OCI-LY7 (cell line): Measurements from ENCODE around the gene TMEM190. TPM values are rescaled to one million over a fixed set of nuclear protein-coding genes. Genes with fewer than 3 reads are reported as not detected.

Source experiments
- BruUV-seq: library from RNA; stranded (reverse); fragments of 400-500 nt; replicated peaks from 2 replicates; lab custom pipeline; 2021; lab: Mats Ljungman, UMichigan
- CTCF ChIA-PET: fragments of 300-600 bp; sonication (Branson Sonifier 250); formaldehyde crosslinking; loops from one replicate; lab custom pipeline; 2022; ENCODE audit warnings: antibody characterized with exemption; ENCODE audit not compliant: unreplicated experiment; lab: Charles Lee
- POLR2A ChIA-PET: fragments of 300-600 bp; sonication (Branson Sonifier 250); formaldehyde crosslinking; loops from one replicate; lab custom pipeline; 2022; ENCODE audit warnings: antibody characterized with exemption; lab: Charles Lee
- DNase-seq: peaks from one replicate; pipeline ENCODE4 v3.0.0-alpha.2; 2015; ENCODE audit warnings: low spot score
- H2AFZ ChIP-seq: fragments of 200-600 bp; sonication (generic), shearing (Covaris generic); 2 replicates; pipeline ENCODE4 v1.6.1; 2014; ENCODE audit warnings: mild to moderate bottlenecking, antibody characterized with exemption, low read length, moderate library complexity
- H3K27ac ChIP-seq: fragments of 200-600 bp; sonication (generic); 2 replicates; pipeline ENCODE4 v1.5.1; 2014; ENCODE audit warnings: mixed run types, low read depth, mild to moderate bottlenecking, moderate library complexity, low read length, inconsistent platforms; ENCODE audit not compliant: poor library complexity, severe bottlenecking
- H3K36me3 ChIP-seq: fragments of 200-600 bp; sonication (generic); 2 replicates; pipeline ENCODE4 v1.6.1; 2014; ENCODE audit warnings: mild to moderate bottlenecking, antibody characterized with exemption, low read length, moderate library complexity, mixed read lengths; ENCODE audit not compliant: insufficient read depth
- H3K4me1 ChIP-seq: fragments of 200-600 bp; sonication (generic); 2 replicates; pipeline ENCODE4 v1.5.1; 2014; ENCODE audit warnings: mild to moderate bottlenecking, low read length; ENCODE audit not compliant: insufficient read depth, poor library complexity, severe bottlenecking
- H3K4me2 ChIP-seq: fragments of 200-600 bp; sonication (generic); 2 replicates; pipeline ENCODE4 v1.6.1; 2014; ENCODE audit warnings: mild to moderate bottlenecking, low read length
- H3K4me3 ChIP-seq: fragments of 200-600 bp; sonication (generic); 2 replicates; pipeline ENCODE4 v1.5.1; 2014; ENCODE audit warnings: mild to moderate bottlenecking, low read depth, low read length; ENCODE audit not compliant: poor library complexity, severe bottlenecking
- H3K79me2 ChIP-seq: fragments of 200-600 bp; sonication (generic); 2 replicates; pipeline ENCODE4 v1.6.1; 2016; ENCODE audit warnings: low read depth, mild to moderate bottlenecking, low read length, moderate library complexity, mixed read lengths; ENCODE audit not compliant: insufficient read depth
- H3K9me2 ChIP-seq: fragments of 200-600 bp; sonication (generic); 2 replicates; pipeline ENCODE4 v1.6.1; 2016; ENCODE audit warnings: mild to moderate bottlenecking, low read length, mixed read lengths; ENCODE audit not compliant: insufficient read depth
- H3K9me3 ChIP-seq: fragments of 200-600 bp; sonication (generic); 2 replicates; pipeline ENCODE4 v1.6.1; 2014; ENCODE audit warnings: mild to moderate bottlenecking, mixed run types, low read length, mixed read lengths
- H4K20me1 ChIP-seq: fragments of 200-600 bp; sonication (generic); 2 replicates; pipeline ENCODE4 v1.6.1; 2014; ENCODE audit warnings: mild to moderate bottlenecking, antibody characterized with exemption, low read length, moderate library complexity, mixed read lengths; ENCODE audit not compliant: insufficient read depth
- EZH2phosphoT487 ChIP-seq: fragments of 200-600 bp; sonication (generic); IDR thresholded peaks from 2 replicates; pipeline ENCODE4 v1.6.1; 2018; ENCODE audit warnings: low read depth, borderline replicate concordance, mild to moderate bottlenecking, mixed run types, antibody characterized with exemption, low read length, moderate library complexity, mixed read lengths
- intact Hi-C: fragments of 100-400 bp; cut with micrococcal nuclease; formaldehyde crosslinking; loops from one replicate; pipeline ENCODE4 v1.10.0; 2022; ENCODE audit not compliant: unreplicated experiment
- total RNA-seq, 2 experiments: library from RNA; depleted of rRNA in 1 of 2; stranded (reverse); fragments of >200 nt in 1 of 2; shearing (Covaris generic) in 1 of 2; gene quantifications; 2 replicates each; pipeline ENCODE4 v1.2.3, GENCODE V29; 2014 to 2022
- TF ChIP-seq, protein P1 (sequence below): fragments of 200-600 bp; sonication (generic); conservative IDR thresholded peaks from 2 replicates; pipeline ENCODE4 v1.5.1; 2014; ENCODE audit warnings: mild to moderate bottlenecking, antibody characterized with exemption, low read length, moderate library complexity, mixed read lengths

Gene TMEM190
- total RNA-seq, 2 experiments from 2014 or later: not detected

DNA sequence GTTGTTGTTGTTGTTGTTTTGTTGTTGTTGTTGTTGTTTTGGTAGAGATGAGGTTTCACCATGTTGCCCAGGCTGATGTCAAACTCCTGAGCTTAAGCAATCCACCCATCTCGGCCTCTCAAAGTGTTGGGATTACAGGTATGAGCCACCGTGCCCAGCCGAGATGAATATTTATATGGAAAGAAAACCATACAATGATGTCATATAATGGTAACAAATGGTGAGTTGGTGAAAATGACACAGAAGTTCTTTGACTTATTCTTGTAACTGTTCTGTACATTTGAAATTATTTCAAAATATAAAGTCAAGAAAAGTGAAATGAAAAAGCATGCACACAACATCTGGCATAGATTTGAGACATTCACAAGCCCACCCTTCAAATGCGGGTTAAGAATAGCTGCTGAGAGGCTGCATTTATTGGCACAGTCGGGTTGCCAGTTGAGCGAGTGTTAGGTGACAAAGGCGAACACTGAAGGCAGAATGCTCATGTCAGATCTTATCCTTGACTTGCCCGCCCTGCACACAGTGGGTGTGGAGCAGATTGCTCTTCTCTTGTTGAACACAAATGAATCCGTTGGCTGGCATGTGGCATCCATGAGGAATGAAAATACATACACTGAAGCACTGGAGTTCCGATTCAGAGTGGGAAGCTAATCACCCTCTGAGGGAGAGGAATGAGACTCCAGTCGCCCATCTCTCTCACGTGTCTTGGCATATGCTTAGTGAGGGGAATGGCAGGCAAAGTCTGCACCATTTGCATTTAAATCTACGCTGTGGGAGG, 46.8 kb downstream of the TMEM190 start:
- H3K79me2 ChIP-seq: no peaks in the 10 kb centered on the region
- DNase-seq: no peak
- ChIA-PET POLR2A (no interaction called here), CTCF (no interaction called here)
- TF ChIP-seq, protein P1, sequence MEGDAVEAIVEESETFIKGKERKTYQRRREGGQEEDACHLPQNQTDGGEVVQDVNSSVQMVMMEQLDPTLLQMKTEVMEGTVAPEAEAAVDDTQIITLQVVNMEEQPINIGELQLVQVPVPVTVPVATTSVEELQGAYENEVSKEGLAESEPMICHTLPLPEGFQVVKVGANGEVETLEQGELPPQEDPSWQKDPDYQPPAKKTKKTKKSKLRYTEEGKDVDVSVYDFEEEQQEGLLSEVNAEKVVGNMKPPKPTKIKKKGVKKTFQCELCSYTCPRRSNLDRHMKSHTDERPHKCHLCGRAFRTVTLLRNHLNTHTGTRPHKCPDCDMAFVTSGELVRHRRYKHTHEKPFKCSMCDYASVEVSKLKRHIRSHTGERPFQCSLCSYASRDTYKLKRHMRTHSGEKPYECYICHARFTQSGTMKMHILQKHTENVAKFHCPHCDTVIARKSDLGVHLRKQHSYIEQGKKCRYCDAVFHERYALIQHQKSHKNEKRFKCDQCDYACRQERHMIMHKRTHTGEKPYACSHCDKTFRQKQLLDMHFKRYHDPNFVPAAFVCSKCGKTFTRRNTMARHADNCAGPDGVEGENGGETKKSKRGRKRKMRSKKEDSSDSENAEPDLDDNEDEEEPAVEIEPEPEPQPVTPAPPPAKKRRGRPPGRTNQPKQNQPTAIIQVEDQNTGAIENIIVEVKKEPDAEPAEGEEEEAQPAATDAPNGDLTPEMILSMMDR: no peak
- no peak for TF ChIP-seq EZH2phosphoT487
- H3K9me2 ChIP-seq: no peaks in the 10 kb centered on the region
- no TSS peak for BruUV-seq
- no peaks in the 10 kb centered on the region for H4K20me1 ChIP-seq
- H3K36me3 ChIP-seq: no peaks in the 10 kb centered on the region
- H3K4me2 ChIP-seq: no peak overlapping the region
- H3K4me3 ChIP-seq: no peak overlapping the region
- no peak overlapping the region for H2AFZ ChIP-seq
- intact Hi-C loops: no loop called here
- H3K27ac ChIP-seq: no peak overlapping the region
- H3K9me3 ChIP-seq: peaks cover 10% of the 10 kb centered on the region; the same call in 1 of the 2 replicates
- no peaks in the 10 kb centered on the region for H3K4me1 ChIP-seq

DNA sequence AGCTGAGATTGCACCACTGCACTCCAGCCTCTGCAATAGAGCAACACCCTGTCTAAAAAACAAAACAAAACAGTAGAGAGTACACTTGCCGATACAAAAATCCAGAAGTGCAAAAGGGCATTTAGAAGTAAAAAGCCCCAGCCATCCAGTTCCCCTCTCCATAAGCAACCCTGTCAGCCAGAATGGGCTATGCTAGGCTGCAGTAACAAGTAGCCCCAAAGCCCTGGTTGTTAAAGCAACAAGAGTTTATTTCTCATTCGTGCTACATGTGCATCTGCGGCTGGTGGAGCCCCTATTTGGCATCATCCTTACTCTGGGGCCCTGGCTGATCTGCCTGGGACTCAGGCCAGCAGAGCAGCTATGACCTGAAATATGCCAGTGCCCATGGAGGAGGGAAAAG, 47.9 kb downstream of the TMEM190 start:
- H3K79me2 ChIP-seq: no peaks in the 10 kb centered on the region
- ChIA-PET CTCF (no interaction called here), POLR2A (no interaction called here)
- TF ChIP-seq, protein P1: no peak
- TF ChIP-seq EZH2phosphoT487: no peak
- H4K20me1 ChIP-seq: no peaks in the 10 kb centered on the region
- no peaks in the 10 kb centered on the region for H3K36me3 ChIP-seq
- no peak overlapping the region for H3K4me2 ChIP-seq
- no peak overlapping the region for H3K27ac ChIP-seq
- no peak overlapping the region for H3K4me3 ChIP-seq
- H2AFZ ChIP-seq: no peak overlapping the region
- intact Hi-C loops: no loop called here
- H3K4me1 ChIP-seq: no peaks in the 10 kb centered on the region
- no TSS peak for BruUV-seq
- no peaks in the 10 kb centered on the region for H3K9me2 ChIP-seq
- H3K9me3 ChIP-seq: peaks cover 8% of the 10 kb centered on the region; the same call in 1 of the 2 replicates
- no peak for DNase-seq

DNA sequence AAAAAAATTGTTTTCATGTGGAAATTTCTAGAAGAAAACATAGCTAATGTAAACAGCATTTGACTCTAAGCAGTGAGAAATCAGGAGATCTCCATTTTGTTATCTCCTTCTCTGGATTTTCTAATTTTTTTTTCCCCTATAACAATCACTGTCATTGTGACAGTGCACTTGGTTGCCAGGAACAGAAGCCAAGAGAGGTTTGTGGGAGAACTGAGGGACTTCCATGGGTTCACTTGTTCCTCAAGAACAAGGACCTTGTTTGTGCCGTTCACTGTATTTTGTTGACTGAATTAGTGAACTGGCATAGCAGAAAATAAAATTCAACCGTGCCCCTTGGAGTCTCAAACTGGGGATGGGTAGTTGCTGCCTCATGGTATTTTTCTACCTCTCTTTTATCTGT, 49.4 kb downstream of the TMEM190 start:
- POLR2A ChIA-PET: no interaction called here
- H3K4me2 ChIP-seq: no peak overlapping the region
- intact Hi-C loops: no loop called here

More for the DNA sequence above, 49.4 kb downstream of the TMEM190 start:
- no peak overlapping the region for H3K4me3 ChIP-seq
- H3K9me2 ChIP-seq: no peaks in the 10 kb centered on the region
- H3K9me3 ChIP-seq: no peaks in the 10 kb centered on the region
- DNase-seq: no peak
- H3K27ac ChIP-seq: no peak overlapping the region
- no peaks in the 10 kb centered on the region for H4K20me1 ChIP-seq
- H3K79me2 ChIP-seq: no peaks in the 10 kb centered on the region
- no peaks in the 10 kb centered on the region for H3K4me1 ChIP-seq
- no peak for TF ChIP-seq EZH2phosphoT487
- TF ChIP-seq, protein P1: no peak
- no TSS peak for BruUV-seq
- CTCF ChIA-PET: no interaction called here
- H3K36me3 ChIP-seq: no peaks in the 10 kb centered on the region
- no peak overlapping the region for H2AFZ ChIP-seq
